GM12878 (cell line): ENCODE data around the gene FKRP. TPM values are rescaled to one million over a fixed set of nuclear protein-coding genes. Genes with fewer than 3 reads are reported as not detected.

Source experiments
- ATAC-seq: fragments of 200-7000 bp; cut with Tn5 transposase; 3 replicates; pipeline ENCODE4 v1.9.1; 2020; ENCODE audit warnings: mild to moderate bottlenecking, moderate library complexity
- BruUV-seq: library from RNA; stranded (reverse); fragments of 400-500 nt; replicated peaks from 2 replicates; lab custom pipeline; 2021; lab: Mats Ljungman, UMichigan
- CTCF ChIA-PET: fragments of 300-600 bp; sonication (Branson Sonifier 250); formaldehyde crosslinking; extraction: SDS; loops from one replicate; lab custom pipeline; 2021; ENCODE audit warnings: inconsistent platforms; lab: Yijun Ruan, JAX
- POLR2A ChIA-PET: fragments of 350-600 bp; formaldehyde crosslinking; extraction: SDS; loops from one replicate; lab custom pipeline; 2021; ENCODE audit warnings: inconsistent platforms; lab: Charles Lee
- RAD21 ChIA-PET: fragments of 300-600 bp; sonication (Branson Sonifier 250); formaldehyde crosslinking; loops from one replicate; lab custom pipeline; 2023; ENCODE audit warnings: antibody characterized with exemption; ENCODE audit not compliant: unreplicated experiment; lab: Charles Lee
- SMC1A ChIA-PET: fragments of 300-600 bp; sonication (Branson Sonifier 250); formaldehyde crosslinking; loops from one replicate; lab custom pipeline; 2023; ENCODE audit not compliant: unreplicated experiment, uncharacterized antibody; lab: Charles Lee
- DNase-seq: peaks from one replicate; pipeline ENCODE4 v3.0.0-alpha.2; 2011; ENCODE audit warnings: low read depth, low spot score
- FAIRE-seq: peaks from 3 replicates; lab custom pipeline; 2011; peaks lifted over from hg19 to GRCh38; lab: Jason Lieb, UNC
- H2AFZ ChIP-seq: 2 replicates; pipeline ENCODE4 v1.6.0; 2011; ENCODE audit warnings: low read depth, low read length, control low read depth; ENCODE audit not compliant: control insufficient read depth
- H3K27ac ChIP-seq: 2 replicates; pipeline ENCODE4 v1.5.1; 2011; ENCODE audit warnings: control low read depth; ENCODE audit not compliant: control insufficient read depth, insufficient read depth
- H3K27me3 ChIP-seq, 2 experiments: replicated peaks in 1 of 2; 2 replicates each; pipeline versions ENCODE4 v1.6.0 to v1.6.1; 2011; ENCODE audit warnings: low read length in 1 of 2; ENCODE audit not compliant: control insufficient read depth in 2 of 2, insufficient read depth in 2 of 2
- H3K36me3 ChIP-seq, 2 experiments: 2 replicates each; pipeline ENCODE4 v1.5.1; 2011; ENCODE audit warnings: low read length in 1 of 2; ENCODE audit not compliant: control insufficient read depth in 2 of 2, insufficient read depth in 2 of 2
- H3K4me1 ChIP-seq: 2 replicates; pipeline ENCODE4 v1.6.1; 2011; ENCODE audit warnings: mild to moderate bottlenecking, low read length, moderate library complexity, mixed read lengths; ENCODE audit not compliant: control insufficient read depth, insufficient read depth
- H3K4me2 ChIP-seq: 2 replicates; pipeline ENCODE4 v1.6.0; 2011; ENCODE audit warnings: control low read depth; ENCODE audit not compliant: control insufficient read depth, insufficient read depth
- H3K4me3 ChIP-seq: fragments of 200-600 bp; sonication (generic); 2 replicates; pipeline ENCODE4 v1.5.1; 2016
- H3K79me2 ChIP-seq: 2 replicates; pipeline ENCODE4 v1.6.0; 2011; ENCODE audit warnings: low read length; ENCODE audit not compliant: control insufficient read depth, insufficient read depth
- H3K9ac ChIP-seq: 2 replicates; pipeline ENCODE4 v1.8.0; 2011; ENCODE audit warnings: low read length, control low read depth, mixed read lengths; ENCODE audit not compliant: control insufficient read depth, insufficient read depth
- H3K9me3 ChIP-seq: replicated peaks from 3 replicates; pipeline ENCODE4 v1.5.1; 2011; ENCODE audit warnings: mild to moderate bottlenecking, low read length; ENCODE audit not compliant: control insufficient read depth, insufficient read depth
- H4K20me1 ChIP-seq: 2 replicates; pipeline ENCODE4 v1.6.0; 2011; ENCODE audit not compliant: control insufficient read depth, insufficient read depth
- DPF2 ChIP-seq: fragments of 450-650 bp; IDR thresholded peaks from 2 replicates; pipeline ENCODE4 v1.6.1; 2017; ENCODE audit warnings: mild to moderate bottlenecking
- EED ChIP-seq: sonication (generic); IDR thresholded peaks from 2 replicates; pipeline ENCODE4 v1.6.1; 2016; ENCODE audit warnings: antibody characterized with exemption, low read depth
- ESRRA ChIP-seq: IDR thresholded peaks from 2 replicates; pipeline ENCODE4 v1.6.1; 2012; ENCODE audit warnings: mild to moderate bottlenecking, low read length, improper control_type of control experiment
- HCFC1 ChIP-seq: fragments of 150-350 bp; IDR thresholded peaks from 2 replicates; pipeline ENCODE4 v1.6.1; 2014; ENCODE audit warnings: low read length
- HDGF ChIP-seq: fragments of 450-650 bp; IDR thresholded peaks from 2 replicates; pipeline ENCODE4 v1.6.1; 2016; ENCODE audit warnings: antibody characterized with exemption
- IKZF2 ChIP-seq, 2 experiments: fragments of 450-650 bp; IDR thresholded peaks; 2 replicates each; pipeline ENCODE4 v1.6.1; 2017; ENCODE audit warnings: mild to moderate bottlenecking in 2 of 2, moderate library complexity in 2 of 2
- KLF5 ChIP-seq: fragments of 450-650 bp; IDR thresholded peaks from 2 replicates; pipeline ENCODE4 v1.6.1; 2014; ENCODE audit warnings: mild to moderate bottlenecking; ENCODE audit not compliant: partially characterized antibody
- NFIC ChIP-seq: IDR thresholded peaks from 2 replicates; pipeline ENCODE4 v1.6.1; 2012; ENCODE audit warnings: low read depth, mild to moderate bottlenecking, inconsistent platforms, low read length, moderate library complexity
- NFYB ChIP-seq: IDR thresholded peaks from 2 replicates; pipeline ENCODE4 v1.6.1; 2011; ENCODE audit warnings: low read depth, mild to moderate bottlenecking, low read length, improper control_type of control experiment, moderate library complexity; ENCODE audit not compliant: insufficient read depth
- NRF1 ChIP-seq: conservative IDR thresholded peaks from 2 replicates; pipeline ENCODE4 v1.6.1; 2011; ENCODE audit warnings: mild to moderate bottlenecking, low read depth, low read length, improper control_type of control experiment
- RUNX3 ChIP-seq: IDR thresholded peaks from 2 replicates; pipeline ENCODE4 v1.6.1; 2012; ENCODE audit warnings: low read length, inconsistent platforms
- SP1 ChIP-seq: IDR thresholded peaks from one replicate; pipeline ENCODE4 v1.6.1; 2011; ENCODE audit warnings: low read depth, low read length
- ZNF207 ChIP-seq: fragments of 450-650 bp; IDR thresholded peaks from 2 replicates; pipeline ENCODE4 v1.6.1; 2014; ENCODE audit warnings: antibody characterized with exemption, mild to moderate bottlenecking, borderline replicate concordance
- ZNF274 ChIP-seq: IDR thresholded peaks from one replicate; pipeline ENCODE4 v1.8.0; 2011; ENCODE audit not compliant: insufficient read length, insufficient read depth
- WGBS: methylation state at CpG from one replicate; pipeline ENCODE4 v1.1.6; 2016; ENCODE audit warnings: low lambda C conversion rate; ENCODE audit not compliant: insufficient replicate concordance, insufficient coverage; ENCODE audit errors: missing lambda C conversion rate; 5-methylcytosine and 5-hydroxymethylcytosine counted together
- in situ Hi-C: fragments of 300-500 bp; cut with MboI; formaldehyde crosslinking; loops from 9 replicates; pipeline ENCODE4 v1.14.3; 2018; ENCODE audit warnings: mixed read lengths
- intact Hi-C: fragments of 100-400 bp; cut with micrococcal nuclease; formaldehyde crosslinking; loops from one replicate; pipeline ENCODE4 v1.14.2; 2022; ENCODE audit not compliant: unreplicated experiment
- polyA plus RNA-seq, 11 experiments: library from polyadenylated mRNA; depleted of rRNA in 4 of 11; unstranded in 6 of 11; stranded (reverse) in 5 of 11; fragments of >200 nt; fragmentation: Nextera tagmentation in 4 of 11; fragmentation: Illumina TruSeq in 1 of 11; extraction: Ambion mirVana in 4 of 11; extraction: Trizol in 1 of 11; gene quantifications; 1 replicate in 1 of 11; 2 replicates in 10 of 11; pipeline versions ENCODE4 v1.2.1 to v1.2.3, GENCODE V29; 2011 to 2016; ENCODE audit warnings: inconsistent platforms in 2 of 11, missing spikeins in 2 of 11, low read depth in 1 of 11
- total RNA-seq, 4 experiments: library from RNA; depleted of rRNA in 3 of 4; stranded (reverse); fragments of >200 nt in 3 of 4; fragmentation: Illumina TruSeq in 1 of 4; extraction: Trizol in 1 of 4; gene quantifications; 2 replicates each; pipeline versions ENCODE4 v1.2.1 to v1.2.3, GENCODE V29; 2013 to 2021
- TF ChIP-seq, protein P1 (sequence below): fragments of 450-650 bp; IDR thresholded peaks from 2 replicates; pipeline ENCODE4 v1.6.1; 2017; ENCODE audit warnings: mild to moderate bottlenecking
- TF ChIP-seq, protein P2 (sequence below): IDR thresholded peaks from 2 replicates; pipeline ENCODE4 v1.6.1; 2012; ENCODE audit warnings: low read depth, low read length, improper control_type of control experiment
- TF ChIP-seq, protein P3 (sequence below): fragments of 450-650 bp; formaldehyde crosslinking; IDR thresholded peaks from 2 replicates; pipeline ENCODE4 v1.4.0; 2020; ENCODE audit warnings: mild to moderate bottlenecking, moderate library complexity

FKRP gene
- total and polyA plus RNA-seq, 10 of the 15 experiments (the other 5 are each of a cell fraction or from before 2014, with no cell fraction given), result 1.3 to 14.1 (median 7.8) TPM

DNA sequence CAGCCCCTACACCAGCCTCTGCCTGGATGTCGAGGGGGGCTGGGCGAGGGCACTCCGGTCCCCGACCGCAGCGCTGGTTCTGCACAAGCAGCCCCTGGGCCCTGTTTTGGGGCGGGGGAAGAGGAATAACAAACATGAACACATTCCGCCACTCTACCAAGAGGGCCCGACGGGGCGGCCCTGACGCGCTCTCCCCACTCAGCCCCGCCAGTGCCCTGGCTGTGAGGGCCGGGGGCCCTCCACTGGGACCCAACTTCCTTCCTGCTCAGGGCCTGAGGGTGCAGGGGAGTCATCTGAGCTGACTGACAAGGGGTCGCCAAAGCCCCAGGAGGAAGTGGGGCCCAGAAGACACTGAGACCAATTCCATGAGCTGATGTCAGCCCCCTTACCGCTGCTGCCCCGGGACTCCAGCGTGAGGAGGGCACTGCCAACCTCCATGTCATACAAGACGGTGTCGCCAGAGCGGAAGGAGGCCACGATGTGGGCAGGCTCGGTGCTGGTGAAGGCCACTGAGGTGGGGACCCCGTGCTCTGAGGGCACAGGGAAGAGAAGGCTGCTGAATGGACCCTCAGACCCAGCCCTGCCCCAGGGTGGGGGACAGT, 23.3 kb upstream of the FKRP start:
- no peaks in the 10 kb centered on the region for H3K27me3 ChIP-seq
- ATAC-seq (no peak), FAIRE-seq (no peak), DNase-seq (no peak)
- ChIA-PET CTCF (interaction anchor here (0.5 to 0.9 kb wide), 3 partner anchors 18 to 886 kb away, joined by 3 to 6 read pairs (median 3); no protein-coding TSS in a partner anchor), POLR2A (no interaction called here), SMC1A (no interaction called here), RAD21 (interaction anchor here (1.4 kb wide), 1 partner anchor 13 kb away, joined by 3 read pairs; no protein-coding TSS in a partner anchor)
- peaks cover 2% of the 10 kb centered on the region for H3K79me2 ChIP-seq
- peaks cover 15 to 62% of the 10 kb centered on the region in 2 experiments; a peak in 3 of 4 replicates for H3K36me3 ChIP-seq
- BruUV-seq, result no TSS peak
- TF ChIP-seq ZNF207 (no peak), NRF1 (no peak), NFIC (no peak), ZNF274 (no peak), NFYB (no peak), EED (no peak), DPF2 (no peak), ESRRA (no peak), IKZF2 (IDR thresholded peaks at IDR 0.05) (no peak), KLF5 (no peak), HCFC1 (no peak), HDGF (no peak), SP1 (no peak), RUNX3 (no peak)
- TF ChIP-seq, protein P1, sequence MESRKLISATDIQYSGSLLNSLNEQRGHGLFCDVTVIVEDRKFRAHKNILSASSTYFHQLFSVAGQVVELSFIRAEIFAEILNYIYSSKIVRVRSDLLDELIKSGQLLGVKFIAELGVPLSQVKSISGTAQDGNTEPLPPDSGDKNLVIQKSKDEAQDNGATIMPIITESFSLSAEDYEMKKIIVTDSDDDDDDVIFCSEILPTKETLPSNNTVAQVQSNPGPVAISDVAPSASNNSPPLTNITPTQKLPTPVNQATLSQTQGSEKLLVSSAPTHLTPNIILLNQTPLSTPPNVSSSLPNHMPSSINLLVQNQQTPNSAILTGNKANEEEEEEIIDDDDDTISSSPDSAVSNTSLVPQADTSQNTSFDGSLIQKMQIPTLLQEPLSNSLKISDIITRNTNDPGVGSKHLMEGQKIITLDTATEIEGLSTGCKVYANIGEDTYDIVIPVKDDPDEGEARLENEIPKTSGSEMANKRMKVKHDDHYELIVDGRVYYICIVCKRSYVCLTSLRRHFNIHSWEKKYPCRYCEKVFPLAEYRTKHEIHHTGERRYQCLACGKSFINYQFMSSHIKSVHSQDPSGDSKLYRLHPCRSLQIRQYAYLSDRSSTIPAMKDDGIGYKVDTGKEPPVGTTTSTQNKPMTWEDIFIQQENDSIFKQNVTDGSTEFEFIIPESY, result no peak
- TF ChIP-seq, protein P2, sequence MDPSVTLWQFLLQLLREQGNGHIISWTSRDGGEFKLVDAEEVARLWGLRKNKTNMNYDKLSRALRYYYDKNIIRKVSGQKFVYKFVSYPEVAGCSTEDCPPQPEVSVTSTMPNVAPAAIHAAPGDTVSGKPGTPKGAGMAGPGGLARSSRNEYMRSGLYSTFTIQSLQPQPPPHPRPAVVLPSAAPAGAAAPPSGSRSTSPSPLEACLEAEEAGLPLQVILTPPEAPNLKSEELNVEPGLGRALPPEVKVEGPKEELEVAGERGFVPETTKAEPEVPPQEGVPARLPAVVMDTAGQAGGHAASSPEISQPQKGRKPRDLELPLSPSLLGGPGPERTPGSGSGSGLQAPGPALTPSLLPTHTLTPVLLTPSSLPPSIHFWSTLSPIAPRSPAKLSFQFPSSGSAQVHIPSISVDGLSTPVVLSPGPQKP, result no peak
- TF ChIP-seq, protein P3, sequence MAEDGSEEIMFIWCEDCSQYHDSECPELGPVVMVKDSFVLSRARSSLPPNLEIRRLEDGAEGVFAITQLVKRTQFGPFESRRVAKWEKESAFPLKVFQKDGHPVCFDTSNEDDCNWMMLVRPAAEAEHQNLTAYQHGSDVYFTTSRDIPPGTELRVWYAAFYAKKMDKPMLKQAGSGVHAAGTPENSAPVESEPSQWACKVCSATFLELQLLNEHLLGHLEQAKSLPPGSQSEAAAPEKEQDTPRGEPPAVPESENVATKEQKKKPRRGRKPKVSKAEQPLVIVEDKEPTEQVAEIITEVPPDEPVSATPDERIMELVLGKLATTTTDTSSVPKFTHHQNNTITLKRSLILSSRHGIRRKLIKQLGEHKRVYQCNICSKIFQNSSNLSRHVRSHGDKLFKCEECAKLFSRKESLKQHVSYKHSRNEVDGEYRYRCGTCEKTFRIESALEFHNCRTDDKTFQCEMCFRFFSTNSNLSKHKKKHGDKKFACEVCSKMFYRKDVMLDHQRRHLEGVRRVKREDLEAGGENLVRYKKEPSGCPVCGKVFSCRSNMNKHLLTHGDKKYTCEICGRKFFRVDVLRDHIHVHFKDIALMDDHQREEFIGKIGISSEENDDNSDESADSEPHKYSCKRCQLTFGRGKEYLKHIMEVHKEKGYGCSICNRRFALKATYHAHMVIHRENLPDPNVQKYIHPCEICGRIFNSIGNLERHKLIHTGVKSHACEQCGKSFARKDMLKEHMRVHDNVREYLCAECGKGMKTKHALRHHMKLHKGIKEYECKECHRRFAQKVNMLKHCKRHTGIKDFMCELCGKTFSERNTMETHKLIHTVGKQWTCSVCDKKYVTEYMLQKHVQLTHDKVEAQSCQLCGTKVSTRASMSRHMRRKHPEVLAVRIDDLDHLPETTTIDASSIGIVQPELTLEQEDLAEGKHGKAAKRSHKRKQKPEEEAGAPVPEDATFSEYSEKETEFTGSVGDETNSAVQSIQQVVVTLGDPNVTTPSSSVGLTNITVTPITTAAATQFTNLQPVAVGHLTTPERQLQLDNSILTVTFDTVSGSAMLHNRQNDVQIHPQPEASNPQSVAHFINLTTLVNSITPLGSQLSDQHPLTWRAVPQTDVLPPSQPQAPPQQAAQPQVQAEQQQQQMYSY (CRISPR knock-in tag), result no peak
- H3K9me3 ChIP-seq, result no peaks in the 10 kb centered on the region
- intact Hi-C loops (no loop called here), in situ Hi-C loops (no loop called here)
- no peak overlapping the region for H2AFZ ChIP-seq
- H3K4me2 ChIP-seq, result no peak overlapping the region
- no peak overlapping the region for H3K9ac ChIP-seq
- peaks cover 30% of the 10 kb centered on the region for H3K4me1 ChIP-seq
- H3K4me3 ChIP-seq, result no peak overlapping the region
- H3K27ac ChIP-seq, result no peak overlapping the region
- 50% methylated on average over 25 of the region's 25 CpGs for WGBS
- no peaks in the 10 kb centered on the region for H4K20me1 ChIP-seq
